RWPE1 (cell line): ENCODE data around the gene TRIM22.
A peak's percentile ranks its signal among the peaks of the same experiment; 100 is the strongest.

Experiments used
- CTCF ChIA-PET: fragments of 350-600 bp; sonication (Branson Sonifier 250); formaldehyde crosslinking; extraction: SDS; loops from one replicate; lab custom pipeline; 2021; lab: Yijun Ruan, JAX
- POLR2A ChIA-PET: fragments of 400-600 bp; formaldehyde crosslinking; extraction: SDS; loops from one replicate; lab custom pipeline; 2020; ENCODE audit warnings: antibody characterized with exemption; ENCODE audit not compliant: low non-redundant PET; lab: Yijun Ruan, JAX
- DNase-seq: peaks from one replicate; pipeline ENCODE4 v3.0.0; 2012; ENCODE audit warnings: low spot score
- H3K27ac ChIP-seq: fragments of 450-650 bp; 2 replicates; pipeline ENCODE4 v1.5.1; 2017
- CTCF ChIP-seq: fragments of 450-650 bp; conservative IDR thresholded peaks from 2 replicates; pipeline ENCODE4 v1.5.1; 2017; ENCODE audit warnings: low read depth, mild to moderate bottlenecking

Gene TRIM22

GRCh38 chr11:5698281-5698680 lies 8.7 kb downstream of the TRIM22 start:
- CTCF ChIA-PET = no interaction called here
- no peak overlapping the region for H3K27ac ChIP-seq
- no peak for DNase-seq
- POLR2A ChIA-PET = no interaction called here
- no peak for TF ChIP-seq CTCF

- POLR2A ChIA-PET = no interaction called here
- CTCF ChIA-PET = no interaction called here
- no peak for TF ChIP-seq CTCF
- no peak overlapping the region for H3K27ac ChIP-seq
- DNase-seq = no peak
Measured at GRCh38 chr11:5700421-5701054, 10.9 kb downstream of the TRIM22 start.

GRCh38 chr11:5701055-5701577 lies 11.5 kb downstream of the TRIM22 start:
- TF ChIP-seq CTCF = no peak
- no peak for DNase-seq
- ChIA-PET CTCF (no interaction called here), POLR2A (no interaction called here)
- no peak overlapping the region for H3K27ac ChIP-seq

- ChIA-PET CTCF (interaction anchor here (0.7 kb wide), 1 partner anchor 24 kb away, joined by 3 read pairs; no protein-coding TSS in a partner anchor), POLR2A (no interaction called here)
- no peak for DNase-seq
- no peak overlapping the region for H3K27ac ChIP-seq
- no peak for TF ChIP-seq CTCF
Measured at GRCh38 chr11:5703741-5704536, 14.3 kb downstream of the TRIM22 start.

- no peak for TF ChIP-seq CTCF
- H3K27ac ChIP-seq = no peak overlapping the region
- ChIA-PET POLR2A (no interaction called here), CTCF (no interaction called here)
- no peak for DNase-seq
Measured at GRCh38 chr11:5705688-5706087, 16.1 kb downstream of the TRIM22 start.

GRCh38 chr11:5712507-5712906 lies 22.9 kb downstream of the TRIM22 start:
- POLR2A ChIA-PET = no interaction called here
- TF ChIP-seq CTCF = peak; percentile 43
- no peak overlapping the region for H3K27ac ChIP-seq
- peak; percentile 30 for DNase-seq
- CTCF ChIA-PET = interaction anchor here (0.6 to 1.7 kb wide), 4 partner anchors 15 to 301 kb away, joined by 3 to 4 read pairs (median 3); no protein-coding TSS in a partner anchor
